CD1c-positive myeloid dendritic cell (primary cell): ENCODE measurements around the gene ERO1B.
"Not testable (repeated sequence)": the region's sequence is repeated elsewhere in the genome, so short reads cannot be mapped to it uniquely, and the experiment has no call there.

Experiments
- DNase-seq: peaks from one replicate; pipeline ENCODE4 v3.0.0-alpha.2; 2016; ENCODE audit errors: extremely low spot score

ERO1B gene

DNA sequence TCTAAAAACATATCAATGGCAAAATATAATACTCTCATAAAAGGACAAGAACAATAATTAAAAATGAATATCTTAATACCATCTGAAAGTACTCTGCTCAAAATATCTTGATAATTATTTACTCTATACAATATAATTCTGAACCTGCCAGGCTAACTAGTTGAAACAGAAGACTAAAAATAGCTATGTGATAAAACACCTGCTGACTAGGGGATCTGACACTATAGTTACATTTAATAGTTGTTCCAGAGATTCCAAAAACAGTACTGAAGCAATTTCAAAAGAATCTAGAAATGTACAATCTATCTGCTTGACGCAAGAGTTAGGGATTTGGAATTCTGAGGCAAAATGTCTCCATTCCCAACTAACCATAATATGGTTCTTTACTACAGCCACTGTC lies 30.2 kb downstream of the ERO1B start:
- DNase-seq = no peak

DNA sequence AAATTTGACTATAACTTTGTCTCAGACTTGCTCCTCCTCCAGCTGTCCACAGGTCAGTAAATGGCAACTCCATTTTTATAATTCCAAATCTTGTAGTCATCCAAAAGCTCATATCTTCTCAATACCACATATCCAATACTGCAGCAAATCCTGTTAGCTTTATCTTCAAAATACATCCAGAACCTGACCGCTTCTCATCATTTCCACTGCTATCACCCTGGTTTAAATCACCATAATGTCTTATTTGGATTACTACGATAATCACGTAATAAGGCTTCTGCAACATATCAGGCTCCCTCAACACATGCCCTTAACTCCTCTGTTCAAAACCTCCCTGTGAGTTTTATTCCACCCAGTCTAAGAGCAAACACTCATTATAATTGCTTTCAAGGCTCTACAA lies 34.5 kb downstream of the ERO1B start:
- no peak for DNase-seq

DNA sequence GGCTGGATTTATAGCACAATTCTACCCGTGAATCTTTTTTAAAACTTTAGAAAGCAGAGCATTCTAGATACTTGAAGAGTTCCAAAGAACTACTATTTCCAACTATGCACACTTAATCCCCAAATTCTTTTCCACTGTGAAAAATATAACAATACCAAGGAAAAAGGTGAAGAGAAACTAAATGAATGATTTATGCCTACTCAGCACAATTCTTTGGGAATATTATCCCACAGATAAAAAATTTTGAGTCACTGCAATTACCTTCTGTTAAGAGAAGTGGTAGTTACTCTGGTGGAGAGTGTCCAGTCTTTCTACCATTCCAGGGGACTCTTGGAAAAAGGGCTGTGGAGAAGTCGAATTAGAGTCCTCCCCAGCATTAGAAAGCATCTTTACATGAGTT lies 39.2 kb downstream of the ERO1B start:
- DNase-seq = no peak

DNA sequence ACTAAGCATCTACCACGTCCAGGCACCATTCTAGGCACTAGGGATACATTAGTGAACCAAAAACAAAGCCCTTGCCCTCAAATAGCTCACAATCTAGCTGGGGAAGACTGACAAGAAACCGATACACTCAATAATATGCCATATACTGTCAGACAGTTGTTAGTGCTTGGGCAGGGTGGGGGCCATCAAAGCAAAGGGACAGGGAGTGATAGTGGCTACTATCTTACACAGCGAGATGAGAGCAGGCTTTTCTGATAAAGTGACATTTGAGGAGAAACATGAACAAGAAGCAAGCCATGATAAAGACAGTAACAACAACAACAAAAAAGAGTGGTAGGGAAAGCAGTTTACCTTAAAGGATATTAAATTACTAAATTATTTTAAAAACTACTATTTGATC lies 41.1 kb downstream of the ERO1B start:
- no peak for DNase-seq

DNA sequence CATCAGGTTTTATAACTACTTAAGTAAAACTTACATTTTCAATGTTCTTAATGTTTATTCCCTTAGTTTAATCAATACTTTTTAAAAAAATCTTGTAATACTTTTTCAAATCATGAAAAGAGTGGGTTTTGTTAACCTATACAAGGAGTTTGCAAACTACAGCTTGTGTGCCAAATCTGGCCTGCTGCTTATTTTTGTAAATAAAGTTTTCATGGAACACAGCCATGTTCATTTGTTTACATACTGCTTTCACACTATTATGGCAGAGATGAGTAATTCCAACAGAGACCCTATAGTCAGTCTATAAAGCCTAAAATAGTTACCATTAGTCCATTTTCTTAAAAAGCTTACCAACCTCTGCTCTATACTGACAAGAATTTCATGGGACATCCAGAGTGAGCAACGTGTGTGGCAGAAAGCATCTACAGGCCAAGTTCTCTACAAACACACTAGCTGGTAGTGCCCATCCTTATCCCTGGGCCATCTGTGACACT lies 42.6 kb downstream of the ERO1B start:
- no peak for DNase-seq

DNA sequence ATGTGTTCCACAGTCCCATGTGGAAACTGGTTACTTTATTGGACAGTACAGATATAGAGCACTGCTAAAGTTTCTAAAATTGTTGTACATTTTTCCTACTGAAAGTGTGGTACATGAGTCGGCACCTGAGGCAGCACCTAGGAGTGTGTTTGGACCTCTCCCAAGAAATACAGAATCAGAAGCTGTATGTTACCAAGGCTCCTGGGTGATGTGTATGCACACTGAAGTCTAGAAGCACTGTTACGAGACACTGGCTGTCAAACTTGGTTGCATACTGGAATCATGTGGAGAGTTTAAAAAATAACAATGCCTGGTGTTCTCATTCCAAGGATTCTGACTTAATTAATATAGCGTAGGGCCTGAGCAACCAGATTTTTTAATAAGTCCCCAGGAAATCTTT lies 46.6 kb downstream of the ERO1B start:
- DNase-seq = no peak

DNA sequence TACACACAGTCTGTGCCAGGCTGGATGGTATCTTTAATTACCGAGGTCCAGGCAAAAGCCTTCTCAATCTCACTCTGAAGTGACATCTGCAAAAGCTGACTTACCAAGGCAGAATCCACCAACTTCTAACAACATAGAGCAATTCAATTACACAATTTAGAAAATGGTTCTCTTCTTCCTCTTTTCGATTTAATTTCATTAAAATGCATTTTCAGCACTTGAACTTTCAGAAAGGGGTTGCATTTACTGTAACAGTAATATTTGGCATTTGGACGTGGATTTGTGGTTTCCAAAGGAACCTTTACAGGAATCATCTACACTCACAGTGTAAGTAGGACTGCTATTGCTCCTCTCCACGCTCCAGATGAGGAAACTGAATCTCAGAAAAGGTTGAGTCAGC lies 53.3 kb downstream of the ERO1B start:
- peak; percentile 31 for DNase-seq

DNA sequence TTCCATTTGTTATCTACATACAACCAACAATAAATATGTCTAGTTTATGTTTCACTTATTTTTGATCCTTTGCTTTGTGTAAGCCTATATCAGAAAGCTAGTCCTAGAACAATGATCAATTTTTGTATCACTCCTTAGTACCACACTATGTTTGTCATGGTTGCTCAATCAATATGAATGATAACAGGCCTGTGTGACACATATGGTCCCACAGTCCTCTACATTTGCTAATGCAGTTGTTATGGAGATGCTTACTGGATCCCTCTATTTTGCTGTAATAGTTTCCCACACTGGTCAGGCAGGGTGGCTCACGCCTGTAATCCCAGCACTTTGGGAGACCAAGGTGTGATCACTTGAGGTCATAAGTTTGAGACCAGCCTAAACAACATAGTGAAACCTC lies 59.1 kb downstream of the ERO1B start:
- no peak for DNase-seq

DNA sequence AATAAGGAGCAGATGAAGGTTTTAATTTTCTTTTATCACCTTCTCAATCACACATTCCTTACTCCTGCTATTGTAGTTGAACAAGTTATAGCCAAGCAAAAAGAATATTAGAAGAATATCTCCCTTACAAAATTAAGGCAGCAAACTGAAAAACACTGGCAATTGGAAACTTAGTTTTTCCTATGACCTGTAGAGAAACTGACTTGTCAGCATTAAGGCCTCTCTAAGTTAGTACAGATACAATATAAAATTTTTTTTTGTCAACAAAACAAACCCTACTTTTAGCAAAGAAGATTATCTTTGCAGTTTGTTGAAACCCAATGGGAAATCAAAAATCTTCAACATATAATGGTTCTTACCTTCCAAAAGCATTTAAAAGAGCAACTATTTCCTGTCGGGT lies 61.3 kb downstream of the ERO1B start:
- DNase-seq = no peak

DNA sequence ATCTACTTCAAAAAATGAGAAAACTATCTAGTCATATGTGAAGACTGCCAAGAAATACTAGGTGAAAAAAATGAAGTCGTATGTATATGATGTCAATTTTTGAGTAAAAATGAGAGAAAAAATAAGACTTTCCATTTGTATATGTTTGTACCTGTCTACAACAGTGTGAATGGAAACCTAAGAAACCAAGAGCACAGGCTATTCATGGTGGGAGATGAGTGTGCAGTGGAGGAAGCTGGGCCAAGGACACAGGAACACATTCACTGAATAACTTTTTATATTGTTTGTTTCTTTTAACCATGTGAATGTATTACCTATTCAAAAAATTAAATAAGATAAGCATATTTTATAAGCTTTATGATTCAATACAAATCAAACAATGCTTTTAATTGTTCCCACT lies 67.0 kb downstream of the ERO1B start:
- DNase-seq = no peak

DNA sequence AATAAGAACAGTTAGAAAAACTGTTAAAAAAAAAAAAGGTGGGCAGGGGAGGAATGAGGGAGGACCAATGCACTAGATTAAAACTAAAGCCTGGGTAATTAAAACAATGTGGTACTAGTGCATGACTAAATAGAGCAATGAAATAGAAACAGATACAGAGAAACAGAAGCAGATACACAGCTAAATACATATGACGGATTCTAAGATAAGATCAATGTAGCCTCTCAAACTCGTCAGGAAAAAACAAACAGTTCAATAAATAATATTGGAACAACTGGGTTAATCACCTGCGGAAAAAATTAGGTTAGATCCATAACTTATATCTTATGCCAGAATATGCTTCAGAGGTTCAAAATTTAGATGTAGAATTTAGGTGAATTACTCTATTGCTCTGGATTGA lies 68.2 kb downstream of the ERO1B start:
- DNase-seq = no peak

DNA sequence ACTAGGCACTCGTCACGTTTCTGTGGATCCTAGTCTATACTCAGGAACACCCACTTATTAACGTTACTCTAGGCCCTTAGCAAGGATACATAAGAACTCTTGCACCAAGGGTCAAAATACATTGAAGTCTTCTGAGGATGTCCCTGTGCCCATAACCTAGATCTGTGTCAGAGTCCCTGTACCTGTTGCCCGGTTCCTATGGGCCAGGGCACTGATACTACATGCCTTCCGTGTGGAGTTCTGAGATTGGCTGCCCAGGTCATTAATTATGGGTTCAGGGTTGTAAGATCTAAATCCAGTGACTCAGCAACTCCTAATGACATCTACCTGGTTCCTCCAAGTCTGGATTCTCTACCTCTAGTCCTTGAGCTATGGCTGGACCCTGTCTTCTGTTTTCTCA lies 69.9 kb downstream of the ERO1B start:
- no peak for DNase-seq

DNA sequence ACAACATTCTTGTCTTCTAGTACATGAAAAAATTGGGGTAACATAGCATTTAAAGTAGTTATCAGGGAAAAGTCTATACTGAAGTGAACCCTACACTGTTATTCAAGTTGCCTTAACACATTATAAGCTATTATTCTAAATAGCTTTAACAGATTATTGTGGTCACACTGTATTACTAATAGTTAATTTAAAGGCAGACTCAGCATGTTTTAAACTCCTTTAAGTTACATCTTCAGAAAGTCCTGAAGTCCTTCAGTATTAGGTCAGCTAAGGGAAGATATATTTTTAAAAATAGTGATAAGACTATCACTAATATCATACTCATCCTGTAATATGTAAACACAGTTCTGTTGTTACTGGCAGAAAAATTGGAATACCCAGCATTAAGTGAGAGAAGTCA lies 72.0 kb downstream of the ERO1B start:
- DNase-seq = no peak

DNA sequence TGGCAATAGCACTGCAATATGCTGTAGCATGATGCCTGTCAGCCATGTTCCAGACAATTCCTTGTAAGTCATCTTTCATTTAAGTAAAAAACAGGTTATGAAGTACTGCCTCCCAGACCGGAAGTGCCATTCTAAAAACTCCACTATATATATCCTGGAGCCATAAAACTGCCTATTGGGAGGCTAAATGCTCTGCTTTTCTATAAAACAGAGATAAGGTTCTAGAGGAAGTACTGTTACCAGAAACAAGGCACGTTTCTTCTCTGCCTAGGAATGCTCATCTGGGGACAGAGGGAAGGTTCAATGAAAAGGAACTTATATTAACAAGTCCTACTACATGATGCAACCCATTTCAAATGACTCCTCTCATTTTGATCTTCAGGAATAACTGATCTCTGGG lies 72.6 kb downstream of the ERO1B start:
- DNase-seq = no peak

DNA sequence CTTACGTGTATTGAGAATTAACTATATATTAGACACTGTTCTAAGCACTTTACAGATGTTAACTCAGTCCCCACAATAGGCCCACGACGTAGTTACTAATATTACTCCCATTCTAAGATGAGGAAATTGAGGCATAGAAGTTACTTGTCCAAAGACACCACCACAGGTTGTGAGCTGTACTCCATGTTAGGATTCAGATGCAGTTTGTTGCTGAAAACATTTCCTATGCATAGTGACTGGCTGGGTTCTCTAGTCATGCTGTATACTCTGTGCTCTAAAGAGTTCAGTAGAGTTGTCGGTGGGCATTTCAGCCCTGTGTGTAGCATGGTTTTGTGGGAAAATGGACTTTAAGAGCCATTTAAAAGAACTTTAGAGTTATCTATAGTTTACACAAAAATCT lies 74.2 kb downstream of the ERO1B start:
- no peak for DNase-seq

DNA sequence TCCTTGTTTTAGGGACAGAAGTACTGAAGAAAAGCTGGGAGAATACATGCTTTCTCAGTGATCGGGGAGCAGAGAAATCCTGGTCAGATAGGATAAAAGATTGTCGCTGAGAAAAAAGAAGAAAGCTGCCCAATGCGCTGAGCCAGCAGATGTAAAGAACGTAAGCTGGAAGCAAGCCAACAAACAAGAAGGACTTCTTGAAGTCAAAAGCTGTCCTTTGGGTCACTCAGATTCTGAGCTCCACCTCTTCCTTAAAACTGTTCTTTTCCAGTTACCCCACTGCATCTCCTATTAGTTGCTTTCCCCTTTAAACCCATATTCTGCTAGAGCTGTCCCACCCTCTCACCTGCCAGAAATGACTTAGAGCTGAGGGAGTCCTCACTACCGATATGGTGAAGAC lies 74.6 kb downstream of the ERO1B start:
- DNase-seq = no peak

DNA sequence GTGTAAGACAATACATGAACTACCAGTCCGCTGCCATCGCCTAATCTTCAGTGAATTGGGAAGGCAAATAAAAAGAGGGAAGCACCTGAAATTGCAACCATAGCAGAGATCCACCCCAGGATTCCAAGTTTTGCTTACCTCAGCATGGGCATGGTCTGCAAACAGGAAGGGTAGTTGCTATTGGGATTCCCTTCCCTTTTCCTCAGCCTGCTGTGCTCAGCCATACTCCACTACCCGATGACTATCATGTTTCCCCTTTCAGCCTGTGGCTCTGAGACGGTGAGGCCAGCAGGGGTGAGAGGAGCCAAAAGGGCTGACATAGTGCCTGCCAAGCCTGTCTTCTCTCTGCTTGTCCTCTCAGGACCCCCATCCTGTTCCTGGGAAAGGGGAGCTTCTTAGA lies 75.2 kb downstream of the ERO1B start:
- peak; percentile 52 for DNase-seq

DNA sequence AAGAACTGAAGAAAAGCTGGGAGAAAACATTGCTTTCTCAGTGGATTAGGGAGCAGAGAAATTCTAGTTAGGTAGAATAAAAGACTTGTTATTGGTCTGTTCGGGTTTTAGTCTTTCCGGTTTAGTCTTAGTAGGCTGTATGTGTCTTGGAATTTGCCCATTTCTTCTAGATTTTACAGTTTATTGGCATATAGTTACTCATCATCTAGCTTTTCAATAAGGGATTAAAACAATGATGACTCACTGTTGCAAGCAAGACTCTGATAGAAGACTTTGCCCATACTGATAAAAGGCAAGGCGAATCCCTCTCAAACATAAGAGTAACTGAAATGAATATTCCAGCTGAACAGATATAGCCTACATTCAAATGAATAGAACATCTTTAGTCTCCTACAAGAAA lies 77.1 kb downstream of the ERO1B start:
- DNase-seq = no peak

DNA sequence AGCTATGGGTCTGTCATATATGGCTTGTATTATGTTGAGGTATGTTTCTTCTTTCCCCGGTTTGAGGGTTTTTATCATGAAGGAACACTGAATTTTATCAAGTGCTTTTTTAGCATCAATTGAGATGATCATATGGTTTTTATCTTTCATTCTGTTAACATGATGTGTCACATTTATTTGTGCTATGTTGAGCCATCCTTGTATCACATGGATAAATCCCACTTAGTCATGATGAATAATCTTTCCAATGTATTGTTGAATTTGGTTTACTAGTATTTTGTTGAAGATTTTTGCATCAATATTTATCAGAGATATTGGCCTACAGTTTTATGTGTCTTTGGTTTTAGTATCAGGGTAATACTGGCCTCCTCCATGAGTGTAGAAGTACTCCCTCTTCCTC lies 77.7 kb downstream of the ERO1B start:
- no peak for DNase-seq

DNA sequence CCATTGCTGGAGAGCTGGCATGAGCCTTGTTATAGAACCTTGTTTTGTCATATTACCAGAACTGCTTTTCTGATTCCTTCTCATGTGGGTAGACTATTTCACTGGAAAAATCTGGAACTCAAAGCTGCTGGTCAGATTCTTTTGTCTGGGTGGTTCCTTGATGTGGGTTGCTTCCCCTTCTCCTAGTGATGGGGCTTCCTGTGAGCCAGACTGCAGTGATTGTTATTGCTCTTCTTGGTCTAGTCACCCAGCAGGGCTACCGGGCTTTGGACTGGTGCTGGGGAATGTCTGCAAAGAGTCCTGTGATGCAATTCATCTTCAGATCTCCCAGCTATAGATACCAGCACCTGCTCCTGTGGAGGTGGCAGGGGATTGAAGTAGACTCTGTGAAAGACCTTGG lies 80.0 kb downstream of the ERO1B start:
- DNase-seq = peak; percentile 2

DNA sequence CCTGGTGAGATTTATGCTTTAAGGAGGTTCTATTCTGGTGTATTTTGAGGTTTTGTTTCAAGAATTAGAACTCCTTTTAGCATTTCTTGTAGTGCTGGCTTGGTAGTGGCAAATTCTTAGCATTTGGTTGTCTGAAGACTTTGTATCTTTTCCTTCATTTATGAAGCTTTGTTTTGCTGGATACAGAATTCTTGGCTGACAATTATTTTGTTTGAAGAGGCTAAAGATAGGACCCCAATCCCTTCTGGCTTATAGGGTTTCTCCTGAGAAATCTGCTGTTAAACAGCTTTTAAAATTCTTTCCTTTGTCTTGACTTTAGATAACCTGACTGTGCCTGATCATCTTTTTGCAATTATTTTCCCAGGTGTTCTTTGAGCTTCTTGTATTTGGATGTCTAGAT lies 80.8 kb downstream of the ERO1B start:
- no peak for DNase-seq

DNA sequence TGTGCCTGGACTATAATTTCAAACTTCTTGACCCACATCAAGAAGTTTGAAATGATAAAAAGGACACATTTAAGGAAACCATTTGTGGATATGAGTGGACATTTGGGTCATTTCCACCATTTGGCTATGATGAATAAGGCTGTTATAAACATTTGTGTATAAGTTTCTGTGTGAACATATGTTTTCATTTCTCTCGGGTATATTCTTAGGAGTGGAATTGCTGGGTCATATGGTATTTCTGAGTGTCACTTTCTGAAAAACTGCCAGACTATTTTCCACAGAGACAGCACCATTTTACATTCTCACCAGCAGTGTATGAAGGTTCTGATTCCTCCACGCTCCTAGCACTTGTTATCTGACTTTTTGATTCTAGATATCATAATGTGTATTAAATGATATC lies 88.6 kb downstream of the ERO1B start:
- no peak for DNase-seq

DNA sequence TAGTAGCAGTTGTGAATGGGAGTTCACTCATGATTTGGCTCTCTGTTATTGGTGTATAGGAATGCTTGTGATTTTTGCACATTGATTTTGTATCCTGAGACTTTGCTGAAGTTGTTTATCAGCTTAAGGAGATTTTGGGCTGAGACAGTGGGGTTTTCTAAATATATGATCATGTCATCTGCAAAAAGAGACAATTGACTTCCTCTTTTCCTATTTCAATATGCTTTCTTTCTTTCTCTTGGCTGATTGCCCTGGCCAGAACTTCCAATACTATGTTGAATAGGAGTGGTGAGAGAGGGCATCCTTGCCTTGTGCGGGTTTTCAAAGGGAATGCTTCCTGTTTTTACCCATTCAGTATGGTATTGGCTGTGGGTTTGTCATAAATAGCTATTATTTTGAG lies 93.7 kb downstream of the ERO1B start:
- not testable (repeated sequence) for DNase-seq

DNA sequence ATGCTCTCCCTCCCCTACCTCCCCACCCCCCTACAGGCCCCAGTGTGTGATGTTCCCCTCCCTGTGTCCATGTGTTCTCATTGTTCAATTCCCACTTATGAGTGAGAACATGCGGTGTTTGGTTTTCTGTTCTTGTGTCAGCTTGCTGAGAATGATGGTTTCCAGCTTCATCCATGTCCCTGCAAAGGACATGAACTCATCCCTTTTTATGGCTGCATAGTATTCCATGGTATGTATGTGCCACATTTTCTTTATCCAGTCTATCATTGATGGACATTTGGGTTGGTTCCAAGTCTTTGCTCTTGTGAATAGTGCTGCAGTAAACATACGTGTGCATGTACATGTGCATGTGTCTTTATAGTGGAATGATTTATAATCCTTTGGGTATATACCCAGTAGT lies 95.3 kb downstream of the ERO1B start:
- not testable (repeated sequence) for DNase-seq

DNA sequence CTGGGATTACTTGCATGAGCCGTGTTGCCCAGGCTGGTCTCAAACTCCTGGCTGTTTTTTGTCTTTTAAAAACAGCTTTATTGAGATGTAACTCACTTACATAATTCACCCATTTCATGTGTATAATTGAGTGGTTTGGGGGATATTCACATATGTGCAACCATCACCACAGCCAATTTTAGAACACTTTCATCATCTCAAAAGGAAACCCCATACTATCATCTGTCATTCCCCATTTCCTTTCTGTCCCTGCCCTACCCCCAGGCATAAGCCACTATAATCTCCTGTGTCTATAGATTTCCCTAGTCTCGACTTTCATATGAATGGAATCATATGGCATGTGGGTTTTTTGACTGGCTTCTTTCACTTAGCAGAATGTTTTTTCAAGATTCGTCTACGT lies 96.1 kb downstream of the ERO1B start:
- no peak for DNase-seq
